Stomach (tissue), 9 donors: ENCODE results near the gene CHAF1B. TPM values are rescaled to one million over a fixed set of nuclear protein-coding genes. Genes with fewer than 3 reads are reported as not detected.

Source experiments
- DNase-seq, 2 donors: peaks; one replicate each; pipeline versions ENCODE4 v3.0.0 to v3.0.0-alpha.2; 2013 to 2019
- H3K27ac ChIP-seq, 5 donors: fragments of 200-600 bp in 4 of 5; sonication (generic) in 4 of 5; one replicate each; pipeline ENCODE4 v1.5.1; 2013 to 2019; ENCODE audit warnings: mild to moderate bottlenecking in 1 of 5, moderate library complexity in 1 of 5
- H3K27me3 ChIP-seq, 3 donors: fragments of 200-600 bp; sonication (generic); one replicate each; pipeline ENCODE4 v1.5.1; 2017 to 2019; ENCODE audit warnings: mixed run types in 1 of 3
- H3K36me3 ChIP-seq, 4 donors: fragments of 200-600 bp; sonication (generic); 1 replicate in 3 of 4; 2 replicates in 1 of 4; pipeline ENCODE4 v1.5.1; 2016 to 2019
- H3K4me1 ChIP-seq, 4 donors: fragments of 200-600 bp; sonication (generic); one replicate each; pipeline ENCODE4 v1.5.1; 2016 to 2019
- H3K4me3 ChIP-seq, 4 donors: fragments of 200-600 bp; sonication (generic) in 3 of 4; one replicate each; pipeline ENCODE4 v1.5.1; 2016 to 2019; ENCODE audit warnings: mild to moderate bottlenecking in 1 of 4
- H3K9me3 ChIP-seq, 4 donors: fragments of 200-600 bp; sonication (generic); one replicate each; pipeline ENCODE4 v1.5.1; 2016 to 2019
- CTCF ChIP-seq, 7 experiments: fragments of 450-650 bp in 4 of 7; fragments of 200-600 bp in 3 of 7; sonication (generic) in 3 of 7; IDR thresholded peaks; one replicate each; pipeline ENCODE4 v1.5.1; 2016 to 2019; ENCODE audit warnings: antibody characterized with exemption in 7 of 7, control low read depth in 2 of 7, mild to moderate bottlenecking in 1 of 7
- EP300 ChIP-seq: sonication (generic); formaldehyde crosslinking; IDR thresholded peaks from one replicate; pipeline ENCODE4 v1.6.1; 2017; ENCODE audit warnings: antibody characterized with exemption
- POLR2A ChIP-seq, 4 donors: fragments of 450-650 bp; IDR thresholded peaks; one replicate each; pipeline ENCODE4 v1.6.1; 2016; ENCODE audit warnings: antibody characterized with exemption in 4 of 4, control low read depth in 2 of 4, mild to moderate bottlenecking in 1 of 4, moderate library complexity in 1 of 4
- POLR2AphosphoS5 ChIP-seq, 3 donors: sonication (generic); formaldehyde crosslinking; IDR thresholded peaks; one replicate each; pipeline ENCODE4 v1.6.1; 2016; ENCODE audit warnings: antibody characterized with exemption in 3 of 3
- WGBS, 5 donors: extraction: QIAGEN DNeasy Blood & Tissue Kit in 3 of 5; methylation state at CpG; one replicate each; pipeline versions ENCODE4 v1.1.5 to v1.1.7; 2013 to 2018; 5-methylcytosine and 5-hydroxymethylcytosine counted together
- intact Hi-C: fragments of 100-400 bp; cut with DNase I; formaldehyde crosslinking; loops from one replicate; pipeline ENCODE4 v1.15.1; 2023; ENCODE audit warnings: low total_unique reads
- polyA plus RNA-seq, 3 donors: library from polyadenylated mRNA; stranded (reverse); fragments of 200-250 nt; gene quantifications; one replicate each; pipeline ENCODE4 v1.2.3, GENCODE V29; 2013
- total RNA-seq, 5 donors: library from RNA; depleted of rRNA; stranded (reverse); fragments of >200 nt; gene quantifications; one replicate each; pipeline versions ENCODE4 v1.1.0 to v1.2.3, GENCODE V29; 2014 to 2016
- donor health status: healthy with polysubstance abuse.
- donor health status: Bipolar disorder and iron deficiency.
- donor health status: healthy.

The CHAF1B gene
- total and polyA plus RNA-seq, 8 donors: 0.29 to 15.2 (median 1.4) TPM

GRCh38 chr21:36422279-36423098 lies 37.3 kb downstream of the CHAF1B start:
- H3K4me3 ChIP-seq: no peak overlapping the region
- peaks cover 0 to 11% (median 5%) of the 10 kb centered on the region in 4 donors for H3K36me3 ChIP-seq
- WGBS, 5 donors: 52 to 59% (median 56%) methylated on average over 27 to 28 of the region's 28 CpGs
- no peaks in the 10 kb centered on the region for H3K27me3 ChIP-seq
- peaks cover 0 to 13% (median 9%) of the 10 kb centered on the region in 4 donors for H3K4me1 ChIP-seq
- intact Hi-C loops: no loop called here
- no peak overlapping the region for H3K27ac ChIP-seq
- TF ChIP-seq POLR2AphosphoS5 (IDR thresholded peaks at IDR 0.05) (no peak), EP300 (no peak), CTCF (IDR thresholded peaks at IDR 0.05) (peak in 5 of 7 experiments; percentile 25 to 76 (median 34))
- peak; percentile 66 to 83 for DNase-seq
- no peaks in the 10 kb centered on the region for H3K9me3 ChIP-seq

DNA sequence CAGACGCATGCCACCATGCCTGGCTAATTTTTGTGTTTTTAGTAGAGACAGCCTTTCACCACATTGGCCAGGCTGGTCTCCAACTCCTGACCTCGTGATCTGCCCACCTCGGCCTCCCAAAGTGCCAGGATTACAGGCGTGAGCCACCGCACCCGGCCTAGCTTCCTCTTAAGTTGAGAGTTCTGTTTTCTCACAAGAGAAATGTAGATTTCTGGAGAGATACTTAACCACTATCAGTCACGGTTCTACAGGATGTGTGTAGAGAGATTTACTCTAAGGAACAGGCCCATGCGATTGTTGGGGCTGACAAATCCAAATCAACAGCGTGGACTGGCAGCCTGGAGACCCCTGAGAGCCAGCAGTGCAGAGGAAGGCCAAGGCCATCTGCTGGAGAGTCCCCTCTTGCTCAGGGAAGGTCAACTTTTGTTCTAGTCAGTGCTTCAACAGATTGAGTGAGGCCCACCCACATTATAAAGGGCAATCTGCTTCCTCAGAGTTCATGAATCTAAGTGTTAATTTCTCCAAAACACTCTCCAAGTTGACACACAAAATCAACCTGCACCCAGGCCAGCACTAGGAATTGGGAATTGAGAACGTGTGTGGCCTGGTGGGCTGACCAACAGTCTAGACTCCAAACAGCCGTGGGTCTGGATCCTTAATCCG lies 38.7 kb downstream of the CHAF1B start:
- 82 to 92% (median 84%) methylated on average over 12 of the region's 12 CpGs for WGBS, 5 donors
- no peak for TF ChIP-seq POLR2AphosphoS5 (IDR thresholded peaks at IDR 0.05)
- TF ChIP-seq CTCF (IDR thresholded peaks at IDR 0.05): no peak
- no peak for TF ChIP-seq POLR2A (IDR thresholded peaks at IDR 0.05)
- no peak for TF ChIP-seq EP300
- intact Hi-C loops: no loop called here

GRCh38 chr21:36424592-36424991 lies 39.4 kb downstream of the CHAF1B start:
- no peak overlapping the region for H3K27ac ChIP-seq
- no peak for TF ChIP-seq POLR2AphosphoS5 (IDR thresholded peaks at IDR 0.05)
- TF ChIP-seq CTCF (IDR thresholded peaks at IDR 0.05): no peak
- TF ChIP-seq EP300: no peak
- peaks cover 3 to 23% (median 13%) of the 10 kb centered on the region in 4 donors for H3K4me1 ChIP-seq
- H3K9me3 ChIP-seq: no peaks in the 10 kb centered on the region
- no peak overlapping the region for H3K4me3 ChIP-seq
- WGBS, 5 donors: 84 to 86% (median 85%) methylated on average over 5 to 8 of the region's 8 CpGs
- no peak for DNase-seq
- no peaks in the 10 kb centered on the region for H3K36me3 ChIP-seq
- no peaks in the 10 kb centered on the region for H3K27me3 ChIP-seq
- intact Hi-C loops: no loop called here

More for the DNA sequence above, 38.7 kb downstream of the CHAF1B start:
- Histone ChIP-seq H3K27ac (no peak overlapping the region), H3K9me3 (no peaks in the 10 kb centered on the region), H3K4me1 (peaks cover 0 to 17% (median 9%) of the 10 kb centered on the region in 4 donors), H3K4me3 (no peak overlapping the region), H3K27me3 (no peaks in the 10 kb centered on the region), H3K36me3 (no peaks in the 10 kb centered on the region)
- DNase-seq: no peak

- Histone ChIP-seq H3K36me3 (no peaks in the 10 kb centered on the region), H3K27me3 (no peaks in the 10 kb centered on the region), H3K4me1 (peaks cover 6 to 21% (median 15%) of the 10 kb centered on the region in 4 donors), H3K4me3 (no peak overlapping the region), H3K27ac (no peak overlapping the region), H3K9me3 (no peaks in the 10 kb centered on the region)
- DNase-seq: no peak
- intact Hi-C loops: no loop called here
- WGBS, 5 donors: 83 to 95% (median 89%) methylated on average over 3 to 9 of the region's 9 CpGs
- TF ChIP-seq EP300: no peak
- no peak for TF ChIP-seq POLR2A (IDR thresholded peaks at IDR 0.05)
- TF ChIP-seq POLR2AphosphoS5 (IDR thresholded peaks at IDR 0.05): no peak
- TF ChIP-seq CTCF (IDR thresholded peaks at IDR 0.05): no peak
Measured at GRCh38 chr21:36425286-36425685, 40.1 kb downstream of the CHAF1B start.
